GM23338 (cell line): ENCODE results near the gene PCCB.

Experiments
- CREB1 ChIP-seq: fragments of 250-450 bp; sonication (Bioruptor Pico); IDR thresholded peaks from 2 replicates; pipeline ENCODE4 v1.5.0; 2020; ENCODE audit warnings: low read depth, mild to moderate bottlenecking, moderate library complexity
- EZH2 ChIP-seq: fragments of 200-600 bp; sonication (generic); IDR thresholded peaks from one replicate; pipeline ENCODE4 v1.8.0; 2017; ENCODE audit warnings: antibody characterized with exemption, mild to moderate bottlenecking, low read depth; ENCODE audit not compliant: unreplicated experiment
- EZH2phosphoT487 ChIP-seq: fragments of 200-600 bp; sonication (generic); IDR thresholded peaks from one replicate; pipeline ENCODE4 v1.8.1; 2018; ENCODE audit warnings: antibody characterized with exemption; ENCODE audit not compliant: unreplicated experiment
- JUNB ChIP-seq: IDR thresholded peaks from one replicate; pipeline ENCODE4 v1.6.1; 2016; ENCODE audit warnings: antibody characterized with exemption; ENCODE audit not compliant: unreplicated experiment
- POLR2AphosphoS5 ChIP-seq: IDR thresholded peaks from 2 replicates; pipeline ENCODE4 v1.6.1; 2016; ENCODE audit warnings: antibody characterized with exemption, low read depth
- ZNF331 ChIP-seq: fragments of 250-450 bp; sonication (Bioruptor Pico); IDR thresholded peaks from 2 replicates; pipeline ENCODE4 v1.5.0; 2020; ENCODE audit warnings: low read depth, mild to moderate bottlenecking, moderate library complexity
- TF ChIP-seq, protein P1 (sequence below), 2 experiments: fragments of 200-600 bp in 1 of 2; sonication (generic) in 1 of 2; conservative IDR thresholded peaks; 2 replicates each; pipeline versions ENCODE4 v1.5.1 to v1.6.1; 2016 to 2017; ENCODE audit warnings: antibody characterized with exemption in 2 of 2, low read depth in 2 of 2, mild to moderate bottlenecking in 2 of 2, moderate library complexity in 1 of 2
- TF ChIP-seq, protein P2 (sequence below): IDR thresholded peaks from one replicate; pipeline ENCODE4 v1.6.1; 2018; ENCODE audit warnings: antibody characterized with exemption; ENCODE audit not compliant: unreplicated experiment

DNA sequence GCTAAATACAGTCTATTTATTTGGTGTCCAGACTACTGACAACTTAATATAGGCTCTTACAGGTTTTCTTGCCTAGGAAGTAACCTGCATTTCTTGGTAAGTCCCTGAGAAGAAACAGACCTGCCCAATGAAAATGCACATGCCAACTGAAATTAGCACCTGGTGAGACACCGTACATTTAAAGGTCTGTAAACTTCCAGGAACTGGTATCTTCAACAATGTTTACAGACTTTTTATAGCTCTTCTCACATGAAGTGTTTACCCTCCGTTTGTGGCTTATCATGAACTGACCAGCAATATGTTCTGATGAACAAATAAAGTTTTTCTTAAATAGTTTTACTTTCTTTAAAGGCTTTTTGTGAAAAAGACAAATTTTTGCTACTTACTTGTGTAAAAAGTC lies 93.3 kb downstream of the PCCB start:
- TF ChIP-seq, protein P1, sequence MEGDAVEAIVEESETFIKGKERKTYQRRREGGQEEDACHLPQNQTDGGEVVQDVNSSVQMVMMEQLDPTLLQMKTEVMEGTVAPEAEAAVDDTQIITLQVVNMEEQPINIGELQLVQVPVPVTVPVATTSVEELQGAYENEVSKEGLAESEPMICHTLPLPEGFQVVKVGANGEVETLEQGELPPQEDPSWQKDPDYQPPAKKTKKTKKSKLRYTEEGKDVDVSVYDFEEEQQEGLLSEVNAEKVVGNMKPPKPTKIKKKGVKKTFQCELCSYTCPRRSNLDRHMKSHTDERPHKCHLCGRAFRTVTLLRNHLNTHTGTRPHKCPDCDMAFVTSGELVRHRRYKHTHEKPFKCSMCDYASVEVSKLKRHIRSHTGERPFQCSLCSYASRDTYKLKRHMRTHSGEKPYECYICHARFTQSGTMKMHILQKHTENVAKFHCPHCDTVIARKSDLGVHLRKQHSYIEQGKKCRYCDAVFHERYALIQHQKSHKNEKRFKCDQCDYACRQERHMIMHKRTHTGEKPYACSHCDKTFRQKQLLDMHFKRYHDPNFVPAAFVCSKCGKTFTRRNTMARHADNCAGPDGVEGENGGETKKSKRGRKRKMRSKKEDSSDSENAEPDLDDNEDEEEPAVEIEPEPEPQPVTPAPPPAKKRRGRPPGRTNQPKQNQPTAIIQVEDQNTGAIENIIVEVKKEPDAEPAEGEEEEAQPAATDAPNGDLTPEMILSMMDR (conservative IDR thresholded peaks at IDR 0.05; ENCODE audit: low read depth in 2 of 2): no peak
- TF ChIP-seq EZH2: no peak
- TF ChIP-seq POLR2AphosphoS5: no peak
- TF ChIP-seq JUNB: no peak
- TF ChIP-seq, protein P2, sequence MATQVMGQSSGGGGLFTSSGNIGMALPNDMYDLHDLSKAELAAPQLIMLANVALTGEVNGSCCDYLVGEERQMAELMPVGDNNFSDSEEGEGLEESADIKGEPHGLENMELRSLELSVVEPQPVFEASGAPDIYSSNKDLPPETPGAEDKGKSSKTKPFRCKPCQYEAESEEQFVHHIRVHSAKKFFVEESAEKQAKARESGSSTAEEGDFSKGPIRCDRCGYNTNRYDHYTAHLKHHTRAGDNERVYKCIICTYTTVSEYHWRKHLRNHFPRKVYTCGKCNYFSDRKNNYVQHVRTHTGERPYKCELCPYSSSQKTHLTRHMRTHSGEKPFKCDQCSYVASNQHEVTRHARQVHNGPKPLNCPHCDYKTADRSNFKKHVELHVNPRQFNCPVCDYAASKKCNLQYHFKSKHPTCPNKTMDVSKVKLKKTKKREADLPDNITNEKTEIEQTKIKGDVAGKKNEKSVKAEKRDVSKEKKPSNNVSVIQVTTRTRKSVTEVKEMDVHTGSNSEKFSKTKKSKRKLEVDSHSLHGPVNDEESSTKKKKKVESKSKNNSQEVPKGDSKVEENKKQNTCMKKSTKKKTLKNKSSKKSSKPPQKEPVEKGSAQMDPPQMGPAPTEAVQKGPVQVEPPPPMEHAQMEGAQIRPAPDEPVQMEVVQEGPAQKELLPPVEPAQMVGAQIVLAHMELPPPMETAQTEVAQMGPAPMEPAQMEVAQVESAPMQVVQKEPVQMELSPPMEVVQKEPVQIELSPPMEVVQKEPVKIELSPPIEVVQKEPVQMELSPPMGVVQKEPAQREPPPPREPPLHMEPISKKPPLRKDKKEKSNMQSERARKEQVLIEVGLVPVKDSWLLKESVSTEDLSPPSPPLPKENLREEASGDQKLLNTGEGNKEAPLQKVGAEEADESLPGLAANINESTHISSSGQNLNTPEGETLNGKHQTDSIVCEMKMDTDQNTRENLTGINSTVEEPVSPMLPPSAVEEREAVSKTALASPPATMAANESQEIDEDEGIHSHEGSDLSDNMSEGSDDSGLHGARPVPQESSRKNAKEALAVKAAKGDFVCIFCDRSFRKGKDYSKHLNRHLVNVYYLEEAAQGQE: no peak
- TF ChIP-seq CREB1: no peak
- no peak for TF ChIP-seq ZNF331
- no peak for TF ChIP-seq EZH2phosphoT487
